C4-2B (cell line): ENCODE measurements around the gene SPRR2A.

Experiments
- CTCF ChIP-seq: fragments of 450-650 bp; conservative IDR thresholded peaks from 2 replicates; pipeline ENCODE4 v1.5.1; 2017; ENCODE audit warnings: mild to moderate bottlenecking
- ZFX ChIP-seq: fragments of 450-650 bp; IDR thresholded peaks from 2 replicates; pipeline ENCODE4 v1.6.1; 2017

DNA sequence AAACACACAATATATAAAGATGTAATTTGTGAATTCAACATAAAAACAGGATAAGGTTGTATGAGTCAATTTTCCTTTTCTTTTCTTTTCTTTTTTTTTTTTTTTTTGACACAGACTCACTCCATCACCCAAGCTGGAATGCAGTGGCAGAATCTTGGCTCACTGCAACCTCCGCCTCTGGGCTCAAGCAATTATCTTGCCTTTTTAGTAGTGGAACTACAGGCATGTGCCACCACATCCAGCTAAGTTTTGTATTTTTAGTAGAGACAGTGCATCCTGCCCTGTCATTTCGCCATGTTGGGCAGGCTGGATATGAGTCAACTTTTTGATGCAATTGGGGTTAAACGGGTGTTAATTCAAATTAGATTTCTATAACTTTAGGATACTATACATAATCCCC, 24.4 kb upstream of the SPRR2A start:
- no peak for TF ChIP-seq CTCF
- TF ChIP-seq ZFX = no peak
